GM23338 (cell line): ENCODE measurements around the gene ADAT1. TPM values are rescaled to one million over a fixed set of nuclear protein-coding genes. Genes with fewer than 3 reads are reported as not detected.

Experiments used
- ATAC-seq: fragments of 200-7000 bp; cut with Tn5 transposase; 3 replicates; pipeline ENCODE4 v1.9.1; 2020
- DNase-seq: peaks from one replicate; pipeline ENCODE4 v3.0.0-alpha.2; 2015; ENCODE audit warnings: low spot score
- H2AFZ ChIP-seq: fragments of 200-600 bp; sonication (generic); 2 replicates; pipeline ENCODE4 v1.8.0; 2016; ENCODE audit warnings: antibody characterized with exemption, mild to moderate bottlenecking, moderate library complexity
- H3F3A ChIP-seq: fragments of 200-600 bp; sonication (generic); replicated peaks from 2 replicates; pipeline ENCODE4 v1.8.0; 2017; ENCODE audit warnings: antibody characterized with exemption, mixed run types, low read depth
- H3K27ac ChIP-seq: fragments of 200-600 bp; sonication (generic); 2 replicates; pipeline ENCODE4 v1.6.1; 2016; ENCODE audit warnings: low read depth
- H3K27me3 ChIP-seq: fragments of 200-600 bp; sonication (generic); 2 replicates; pipeline ENCODE4 v1.8.0; 2016; ENCODE audit warnings: mild to moderate bottlenecking, mixed run types, moderate library complexity; ENCODE audit not compliant: insufficient read depth
- H3K36me3 ChIP-seq: fragments of 200-600 bp; sonication (generic); 2 replicates; pipeline ENCODE4 v1.8.0; 2016; ENCODE audit warnings: mild to moderate bottlenecking; ENCODE audit not compliant: insufficient read depth
- H3K4me1 ChIP-seq: fragments of 200-600 bp; sonication (generic); 2 replicates; pipeline ENCODE4 v1.8.0; 2016; ENCODE audit warnings: mild to moderate bottlenecking, moderate library complexity; ENCODE audit not compliant: insufficient read depth
- H3K4me2 ChIP-seq: fragments of 200-600 bp; sonication (generic); 2 replicates; pipeline ENCODE4 v1.7.1; 2017; ENCODE audit warnings: mixed run types
- H3K4me3 ChIP-seq: fragments of 200-600 bp; sonication (generic); 2 replicates; pipeline ENCODE4 v1.6.1; 2016; ENCODE audit warnings: mixed run types
- H3K79me2 ChIP-seq: fragments of 200-600 bp; sonication (generic); replicated peaks from 2 replicates; pipeline ENCODE4 v1.8.0; 2017; ENCODE audit warnings: mild to moderate bottlenecking; ENCODE audit not compliant: insufficient read depth
- H3K9me2 ChIP-seq: fragments of 200-600 bp; sonication (generic); 2 replicates; pipeline ENCODE4 v1.8.0; 2017; ENCODE audit not compliant: insufficient read depth
- H4K20me1 ChIP-seq: fragments of 200-600 bp; sonication (generic); replicated peaks from 2 replicates; pipeline ENCODE4 v1.8.0; 2017; ENCODE audit warnings: mild to moderate bottlenecking; ENCODE audit not compliant: insufficient read depth
- H3K27ac Mint-ChIP-seq: 2 replicates; pipeline ENCODE4 v1.8.0; 2020; ENCODE audit warnings: inconsistent platforms, mild to moderate bottlenecking, moderate library complexity, mixed read lengths
- H3K27me3 Mint-ChIP-seq: 3 replicates; pipeline ENCODE4 v1.8.0; 2022; ENCODE audit warnings: low read depth, mild to moderate bottlenecking, moderate library complexity, mixed read lengths, inconsistent platforms; ENCODE audit not compliant: insufficient read depth, poor library complexity
- H3K36me3 Mint-ChIP-seq: 3 replicates; pipeline ENCODE4 v1.8.0; 2021; ENCODE audit warnings: low read depth, mild to moderate bottlenecking, inconsistent platforms, moderate library complexity, mixed read lengths
- H3K4me1 Mint-ChIP-seq: 3 replicates; pipeline ENCODE4 v1.8.0; 2020; ENCODE audit warnings: mild to moderate bottlenecking, inconsistent platforms, mixed read lengths
- H3K4me3 Mint-ChIP-seq: 3 replicates; pipeline ENCODE4 v1.8.0; 2021; ENCODE audit warnings: moderate library complexity, mild to moderate bottlenecking, inconsistent platforms, mixed read lengths
- H3K9me3 Mint-ChIP-seq: 3 replicates; pipeline ENCODE4 v1.8.0; 2020; ENCODE audit warnings: moderate library complexity, mild to moderate bottlenecking, inconsistent platforms, mixed read lengths
- CREB1 ChIP-seq: fragments of 250-450 bp; sonication (Bioruptor Pico); IDR thresholded peaks from 2 replicates; pipeline ENCODE4 v1.5.0; 2020; ENCODE audit warnings: low read depth, mild to moderate bottlenecking, moderate library complexity
- CTCF ChIP-seq, 2 experiments: fragments of 200-600 bp in 1 of 2; sonication (generic) in 1 of 2; conservative IDR thresholded peaks; 2 replicates each; pipeline versions ENCODE4 v1.5.1 to v1.6.1; 2016 to 2017; ENCODE audit warnings: antibody characterized with exemption in 2 of 2, low read depth in 2 of 2, mild to moderate bottlenecking in 2 of 2, moderate library complexity in 1 of 2
- ETS1 ChIP-seq: IDR thresholded peaks from 2 replicates; pipeline ENCODE4 v1.6.1; 2016; ENCODE audit warnings: antibody characterized with exemption
- EZH2 ChIP-seq: fragments of 200-600 bp; sonication (generic); IDR thresholded peaks from one replicate; pipeline ENCODE4 v1.8.0; 2017; ENCODE audit warnings: antibody characterized with exemption, mild to moderate bottlenecking, low read depth; ENCODE audit not compliant: unreplicated experiment
- EZH2phosphoT487 ChIP-seq: fragments of 200-600 bp; sonication (generic); IDR thresholded peaks from one replicate; pipeline ENCODE4 v1.8.1; 2018; ENCODE audit warnings: antibody characterized with exemption; ENCODE audit not compliant: unreplicated experiment
- JUNB ChIP-seq: IDR thresholded peaks from one replicate; pipeline ENCODE4 v1.6.1; 2016; ENCODE audit warnings: antibody characterized with exemption; ENCODE audit not compliant: unreplicated experiment
- NANOG ChIP-seq: IDR thresholded peaks from 2 replicates; pipeline ENCODE4 v1.6.1; 2016; ENCODE audit warnings: antibody characterized with exemption, borderline replicate concordance
- POLR2AphosphoS5 ChIP-seq: IDR thresholded peaks from 2 replicates; pipeline ENCODE4 v1.6.1; 2016; ENCODE audit warnings: antibody characterized with exemption, low read depth
- STAT1 ChIP-seq: IDR thresholded peaks from one replicate; pipeline ENCODE4 v1.6.1; 2016; ENCODE audit warnings: antibody characterized with exemption; ENCODE audit not compliant: unreplicated experiment
- ZNF114 ChIP-seq: fragments of 250-450 bp; sonication (Bioruptor Pico); IDR thresholded peaks from 2 replicates; pipeline ENCODE4 v1.5.0; 2020; ENCODE audit warnings: mild to moderate bottlenecking, moderate library complexity
- ZNF331 ChIP-seq: fragments of 250-450 bp; sonication (Bioruptor Pico); IDR thresholded peaks from 2 replicates; pipeline ENCODE4 v1.5.0; 2020; ENCODE audit warnings: low read depth, mild to moderate bottlenecking, moderate library complexity
- ZNF462 ChIP-seq: fragments of 250-450 bp; sonication (Bioruptor Pico); IDR thresholded peaks from 2 replicates; pipeline ENCODE4 v1.5.0; 2020; ENCODE audit warnings: mild to moderate bottlenecking, moderate library complexity
- polyA plus RNA-seq: library from polyadenylated mRNA; unstranded; fragments of >200 nt; fragmentation: Nextera tagmentation; extraction: Ambion mirVana; gene quantifications from 2 replicates; pipeline ENCODE4 v1.2.1, GENCODE V29; 2016
- total RNA-seq: library from RNA; depleted of rRNA; stranded (reverse); fragments of >200 nt; shearing (Covaris generic); gene quantifications from 2 replicates; pipeline ENCODE4 v1.2.3, GENCODE V29; 2014

The ADAT1 gene
- total and polyA plus RNA-seq, 2 experiments from 2014 or later: 17.4 to 53.6 TPM

GRCh38 chr16:75555707-75556430 lies 67.2 kb downstream of the ADAT1 start, which contains the start of gene TMEM231:
TMEM231 (minus strand) TSS chr16:75556252; CDS start chr16:75556209, 43 bp downstream.
- Histone ChIP-seq H4K20me1 (no peaks in the 10 kb centered on the region), H3K36me3 (no peaks in the 10 kb centered on the region), H3K4me2 (peak within 1 kb of the TSS; percentile 87), H3K9me2 (no peaks in the 10 kb centered on the region), H3K4me3 (peak within 1 kb of the TSS; percentile 73), H3K79me2 (no peaks in the 10 kb centered on the region; the same call in 1 of the 2 replicates), H2AFZ (peak within 1 kb of the TSS; percentile 89), H3K27ac (no peak within 1 kb of the TSS), H3K4me1 (peaks cover 23% of the 10 kb centered on the region), H3F3A (no peaks in the 10 kb centered on the region), H3K27me3 (no peaks in the 10 kb centered on the region)
- ATAC-seq: peak; percentile 89
- Mint-ChIP-seq H3K27ac (peak within 1 kb of the TSS; percentile 98), H3K4me1 (peaks cover 22% of the 10 kb centered on the region), H3K27me3 (peaks cover 11% of the 10 kb centered on the region), H3K36me3 (no peaks in the 10 kb centered on the region), H3K9me3 (no peaks in the 10 kb centered on the region), H3K4me3 (peak within 1 kb of the TSS; percentile 96)
- TF ChIP-seq EZH2 (no peak), POLR2AphosphoS5 (peak; percentile 59; the same call in 1 of the 2 replicates)
- peak; percentile 97 for DNase-seq

- peaks cover 24% of the 10 kb centered on the region for H3K4me1 Mint-ChIP-seq
- H3K27me3 Mint-ChIP-seq: peaks cover 11% of the 10 kb centered on the region
- H3K36me3 Mint-ChIP-seq: no peaks in the 10 kb centered on the region
Measured at GRCh38 chr16:75555213-75555706, 67.8 kb downstream of the ADAT1 start.

More at GRCh38 chr16:75555213-75555706, 67.8 kb downstream of the ADAT1 start:
- Histone ChIP-seq H3K79me2 (no peaks in the 10 kb centered on the region; the same call in 1 of the 2 replicates), H2AFZ (peak overlapping the region; percentile 89), H3K36me3 (no peaks in the 10 kb centered on the region), H3K4me2 (peak overlapping the region; percentile 87), H3K4me1 (peaks cover 21% of the 10 kb centered on the region), H3F3A (no peaks in the 10 kb centered on the region), H3K4me3 (peak overlapping the region; percentile 73), H3K27ac (no peak overlapping the region), H3K9me2 (no peaks in the 10 kb centered on the region), H3K27me3 (no peaks in the 10 kb centered on the region), H4K20me1 (no peaks in the 10 kb centered on the region)
- H3K27ac Mint-ChIP-seq: peak overlapping the region; percentile 98
- peak; percentile 81 for ATAC-seq
- DNase-seq: peak; percentile 98
- peak overlapping the region; percentile 96 for H3K4me3 Mint-ChIP-seq
- TF ChIP-seq ZNF114 (no peak), POLR2AphosphoS5 (peak; percentile 79), CREB1 (CRISPR knock-in tag) (peak; percentile 93), NANOG (no peak), EZH2phosphoT487 (no peak), CTCF (conservative IDR thresholded peaks at IDR 0.05; ENCODE audit: low read depth in 2 of 2) (no peak), ZNF462 (no peak), ZNF331 (CRISPR knock-in tag) (no peak), JUNB (no peak), ETS1 (no peak), STAT1 (no peak)
- H3K9me3 Mint-ChIP-seq: no peaks in the 10 kb centered on the region
